OCI-LY1 (cell line): ENCODE measurements around the gene FAM83G.

Source experiments
- EZH2 ChIP-seq: fragments of 200-600 bp; sonication (generic), shearing (Covaris generic); IDR thresholded peaks from 2 replicates; pipeline ENCODE4 v1.8.0; 2017; ENCODE audit warnings: borderline replicate concordance, mixed run types, mild to moderate bottlenecking, antibody characterized with exemption, low read length, moderate library complexity, mixed read lengths
- TF ChIP-seq, protein P1 (sequence below): fragments of 200-600 bp; sonication (generic), shearing (Covaris generic); IDR thresholded peaks from 2 replicates; pipeline ENCODE4 v1.5.1; 2017; ENCODE audit warnings: mild to moderate bottlenecking, antibody characterized with exemption, low read length, moderate library complexity, mixed read lengths

DNA sequence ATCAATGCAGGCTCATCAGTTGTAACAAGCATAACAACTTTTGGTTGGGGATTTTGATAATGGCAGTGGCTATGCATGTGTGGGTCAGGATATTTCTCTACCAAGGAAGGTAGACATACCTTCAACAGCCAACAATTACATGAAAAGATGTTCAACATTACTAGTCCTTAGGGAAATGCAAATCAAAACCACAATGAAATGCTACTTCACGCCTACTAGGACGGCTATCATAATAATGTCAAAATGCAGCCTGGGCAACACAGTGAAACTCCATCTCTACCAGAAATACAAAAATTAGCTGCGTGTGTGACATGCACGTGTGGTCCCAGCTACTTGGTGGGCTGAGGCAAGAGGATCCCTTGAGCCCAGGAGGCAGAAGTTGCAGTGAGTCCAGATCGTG is 59.9 kb downstream of the FAM83G start:
- TF ChIP-seq, protein P1, sequence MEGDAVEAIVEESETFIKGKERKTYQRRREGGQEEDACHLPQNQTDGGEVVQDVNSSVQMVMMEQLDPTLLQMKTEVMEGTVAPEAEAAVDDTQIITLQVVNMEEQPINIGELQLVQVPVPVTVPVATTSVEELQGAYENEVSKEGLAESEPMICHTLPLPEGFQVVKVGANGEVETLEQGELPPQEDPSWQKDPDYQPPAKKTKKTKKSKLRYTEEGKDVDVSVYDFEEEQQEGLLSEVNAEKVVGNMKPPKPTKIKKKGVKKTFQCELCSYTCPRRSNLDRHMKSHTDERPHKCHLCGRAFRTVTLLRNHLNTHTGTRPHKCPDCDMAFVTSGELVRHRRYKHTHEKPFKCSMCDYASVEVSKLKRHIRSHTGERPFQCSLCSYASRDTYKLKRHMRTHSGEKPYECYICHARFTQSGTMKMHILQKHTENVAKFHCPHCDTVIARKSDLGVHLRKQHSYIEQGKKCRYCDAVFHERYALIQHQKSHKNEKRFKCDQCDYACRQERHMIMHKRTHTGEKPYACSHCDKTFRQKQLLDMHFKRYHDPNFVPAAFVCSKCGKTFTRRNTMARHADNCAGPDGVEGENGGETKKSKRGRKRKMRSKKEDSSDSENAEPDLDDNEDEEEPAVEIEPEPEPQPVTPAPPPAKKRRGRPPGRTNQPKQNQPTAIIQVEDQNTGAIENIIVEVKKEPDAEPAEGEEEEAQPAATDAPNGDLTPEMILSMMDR, result no peak
- no peak for TF ChIP-seq EZH2
